Peyer's patch (tissue), 4 donors: ENCODE measurements around the gene COLEC11.

Experiments used
- CTCF ChIP-seq, 6 experiments: fragments of 450-650 bp in 4 of 6; fragments of 200-600 bp in 2 of 6; sonication (generic) in 1 of 6; IDR thresholded peaks; one replicate each; pipeline ENCODE4 v1.5.1; 2017 to 2019; ENCODE audit warnings: antibody characterized with exemption in 6 of 6, mild to moderate bottlenecking in 3 of 6, moderate library complexity in 1 of 6
- POLR2A ChIP-seq, 2 donors: fragments of 450-650 bp; IDR thresholded peaks; one replicate each; pipeline ENCODE4 v1.5.1; 2017; ENCODE audit warnings: antibody characterized with exemption in 2 of 2, mild to moderate bottlenecking in 2 of 2, moderate library complexity in 2 of 2

GRCh38 chr2:3649581-3649980, 54.7 kb downstream of the COLEC11 start:
- TF ChIP-seq CTCF (IDR thresholded peaks at IDR 0.05) (no peak), POLR2A (IDR thresholded peaks at IDR 0.05) (no peak)
